Erythroblast (primary cell): Measurements from ENCODE around the gene RAD51B.

Experiments
- GATA1 ChIP-seq: IDR thresholded peaks from 2 replicates; pipeline ENCODE4 v1.6.1; 2011; ENCODE audit warnings: low read depth, mild to moderate bottlenecking, control low read depth, low read length, moderate library complexity
- POLR2A ChIP-seq: IDR thresholded peaks from 2 replicates; pipeline ENCODE4 v1.6.1; 2011; ENCODE audit warnings: mild to moderate bottlenecking, low read length

DNA sequence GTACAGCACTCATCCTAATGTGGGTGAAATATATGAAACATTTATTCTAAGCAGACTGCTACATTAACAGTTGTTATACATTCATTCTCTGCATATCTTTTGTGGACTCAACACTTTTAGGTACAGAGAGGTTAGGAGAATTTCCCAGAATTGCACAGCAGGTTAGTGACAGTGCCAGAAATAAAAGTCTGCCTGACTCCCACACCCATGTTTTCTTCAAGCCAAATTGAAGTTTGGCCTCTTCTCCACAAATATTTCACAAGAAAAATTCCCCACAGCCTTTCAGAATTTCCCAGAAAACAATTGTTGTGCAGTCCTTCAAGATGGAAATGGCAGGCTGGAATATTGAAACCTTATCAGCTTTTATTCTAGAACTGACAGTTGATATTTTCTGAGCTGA is 464.8 kb downstream of the RAD51B start:
- TF ChIP-seq POLR2A (no peak), GATA1 (no peak)
